ENCODE data around the gene NME5. TPM values are rescaled to one million over a fixed set of nuclear protein-coding genes. Genes with fewer than 3 reads are reported as not detected.

Gene NME5
- total and polyA plus RNA-seq, 7 experiments from 2014 or later, result not detected

DNA sequence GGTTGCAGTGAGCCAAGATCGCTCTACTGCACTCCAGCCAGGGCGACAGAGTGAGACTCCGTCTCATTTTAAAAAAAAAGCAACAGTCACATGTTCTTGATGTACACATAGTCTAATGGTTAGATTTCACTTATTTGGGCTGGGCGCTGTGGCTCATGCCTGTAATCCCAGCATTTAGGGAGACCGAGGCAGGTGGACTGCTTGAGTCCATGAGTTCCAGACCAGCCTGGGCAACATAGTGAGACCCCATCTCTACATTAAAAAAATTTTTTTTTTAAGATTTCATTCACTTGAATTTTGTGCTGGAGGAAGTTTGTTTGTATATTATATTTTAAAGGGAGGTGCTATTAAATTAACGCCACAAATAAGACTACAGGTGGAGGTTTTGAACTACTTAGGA is 33.5 kb downstream of the NME5 start:
- Histone ChIP-seq H3K27ac (ENCODE audit: low read depth, low read length) (no peak overlapping the region), H3K4me1 (ENCODE audit: control insufficient read depth in 2 of 2, insufficient read depth in 2 of 2, low read length in 2 of 2) (no peaks in the 10 kb centered on the region), H3K27me3 (ENCODE audit: control insufficient read depth in 2 of 2, insufficient read depth in 2 of 2, low read length in 2 of 2) (no peaks in the 10 kb centered on the region), H3K36me3 (ENCODE audit: control insufficient read depth in 2 of 3, insufficient read depth in 3 of 3, low read length in 3 of 3) (no peaks in the 10 kb centered on the region), H3K9me3 (ENCODE audit: control insufficient read depth in 2 of 3, low read length in 3 of 3) (no peaks in the 10 kb centered on the region), H3K4me3 (ENCODE audit: low read length) (no peak overlapping the region)
- H3K4me1 Mint-ChIP-seq, result peaks cover 0 to 6% (median 5%) of the 10 kb centered on the region in 7 donors
- H3K4me3 Mint-ChIP-seq, result no peak overlapping the region
- DNase-seq, result no peak
- intact Hi-C loops (cut with micrococcal nuclease), result no loop called here
- peaks cover 0 to 1% (median 0%) of the 10 kb centered on the region in 5 donors for H3K36me3 Mint-ChIP-seq
- no peak overlapping the region for H3K27ac Mint-ChIP-seq
- no peak for ATAC-seq
- no peaks in the 10 kb centered on the region for H3K9me3 Mint-ChIP-seq
- POLR2A ChIA-PET, result no interaction called here
- H3K27me3 Mint-ChIP-seq, result peaks cover 0 to 17% (median 4%) of the 10 kb centered on the region in 5 donors
- CTCF ChIA-PET, result no interaction called here

DNA sequence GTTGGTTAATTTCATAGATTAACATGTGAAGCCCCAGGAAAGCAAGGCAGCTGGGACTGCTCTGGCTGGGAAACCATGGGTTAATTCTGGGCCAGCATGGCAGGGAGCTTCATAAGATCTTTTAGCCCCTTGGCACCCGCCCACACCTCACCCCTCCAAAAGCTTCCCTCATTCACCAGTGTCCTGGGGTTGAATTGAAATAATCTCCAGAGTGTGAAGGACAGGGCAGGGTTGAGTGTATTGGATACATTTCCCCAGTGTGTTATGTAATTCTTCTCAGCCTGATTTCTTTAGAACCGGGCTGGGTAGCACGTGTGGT is 36.0 kb downstream of the NME5 start:
- H3K27ac Mint-ChIP-seq, result no peak overlapping the region
- peaks cover 0 to 8% (median 0%) of the 10 kb centered on the region in 5 donors for H3K36me3 Mint-ChIP-seq
- intact Hi-C loops (cut with micrococcal nuclease), result no loop called here
- Histone ChIP-seq H3K4me1 (ENCODE audit: control insufficient read depth in 2 of 2, insufficient read depth in 2 of 2, low read length in 2 of 2) (no peaks in the 10 kb centered on the region), H3K27me3 (ENCODE audit: control insufficient read depth in 2 of 2, insufficient read depth in 2 of 2, low read length in 2 of 2) (no peaks in the 10 kb centered on the region), H3K4me3 (ENCODE audit: low read length) (no peak overlapping the region), H3K9me3 (ENCODE audit: control insufficient read depth in 2 of 3, low read length in 3 of 3) (no peaks in the 10 kb centered on the region), H3K36me3 (ENCODE audit: control insufficient read depth in 2 of 3, insufficient read depth in 3 of 3, low read length in 3 of 3) (no peaks in the 10 kb centered on the region), H3K27ac (ENCODE audit: low read depth, low read length) (no peak overlapping the region)
- ATAC-seq (no peak), DNase-seq (no peak)
- no peaks in the 10 kb centered on the region for H3K9me3 Mint-ChIP-seq
- H3K27me3 Mint-ChIP-seq, result peaks cover 0 to 10% (median 7%) of the 10 kb centered on the region in 5 donors
- peaks cover 0 to 3% (median 0%) of the 10 kb centered on the region in 7 donors for H3K4me1 Mint-ChIP-seq
- ChIA-PET CTCF (interaction anchor here (0.5 to 1.3 kb wide), 2 partner anchors 22 to 416 kb away, joined by 3 to 6 read pairs; no protein-coding TSS in a partner anchor), POLR2A (no interaction called here)
- H3K4me3 Mint-ChIP-seq, result no peak overlapping the region

DNA sequence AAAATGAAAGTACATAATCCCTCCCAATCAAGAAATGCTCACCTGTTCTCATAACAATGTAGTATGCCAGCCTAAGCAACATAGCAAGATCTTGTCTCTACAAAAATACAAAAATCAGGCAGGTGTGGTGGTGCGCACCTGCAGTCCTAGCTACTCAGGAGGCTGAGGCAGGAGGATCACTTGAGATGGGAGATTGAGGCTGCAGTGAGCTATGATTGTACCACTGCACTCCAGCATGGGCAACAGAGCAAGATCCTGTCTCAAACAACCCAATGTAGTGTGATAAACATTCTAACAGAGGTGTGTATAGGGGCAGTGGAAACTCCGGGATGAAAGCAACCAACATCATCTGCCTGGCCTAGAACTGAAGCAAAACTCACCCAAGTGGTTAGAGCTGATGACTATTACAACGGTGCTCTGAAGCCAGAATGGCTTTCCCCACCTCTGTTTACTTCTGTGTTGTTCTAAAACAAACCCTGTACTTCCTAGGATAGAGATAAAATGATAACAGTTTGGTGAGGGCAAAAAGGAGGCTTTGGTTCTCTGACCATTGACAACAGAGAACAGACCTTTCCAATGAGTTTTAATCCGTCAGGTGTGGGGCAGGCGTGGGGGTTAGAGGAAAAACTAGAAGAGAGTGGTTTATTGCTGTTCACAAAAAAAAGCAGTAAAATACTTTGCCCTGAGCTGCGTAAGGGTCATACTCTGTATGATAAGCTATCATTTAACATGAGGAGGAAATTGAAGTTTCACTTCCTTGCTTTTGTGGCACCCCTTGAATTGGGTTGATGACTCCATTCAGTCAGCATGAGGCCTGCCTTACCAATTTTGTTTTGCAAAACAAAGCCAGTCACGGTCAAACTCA is 36.5 kb downstream of the NME5 start:
- peak overlapping the region in 1 of 9 donors; percentile 27 for H3K27ac Mint-ChIP-seq
- Histone ChIP-seq H3K4me3 (ENCODE audit: low read length) (no peak overlapping the region), H3K4me1 (ENCODE audit: control insufficient read depth in 2 of 2, insufficient read depth in 2 of 2, low read length in 2 of 2) (no peaks in the 10 kb centered on the region), H3K27me3 (ENCODE audit: control insufficient read depth in 2 of 2, insufficient read depth in 2 of 2, low read length in 2 of 2) (no peaks in the 10 kb centered on the region), H3K36me3 (ENCODE audit: control insufficient read depth in 2 of 3, insufficient read depth in 3 of 3, low read length in 3 of 3) (no peaks in the 10 kb centered on the region), H3K27ac (ENCODE audit: low read depth, low read length) (no peak overlapping the region), H3K9me3 (ENCODE audit: control insufficient read depth in 2 of 3, low read length in 3 of 3) (no peaks in the 10 kb centered on the region)
- POLR2A ChIA-PET, result no interaction called here
- peaks cover 0 to 3% (median 0%) of the 10 kb centered on the region in 7 donors for H3K4me1 Mint-ChIP-seq
- CTCF ChIA-PET, result interaction anchor here (1.3 kb wide), 1 partner anchor 21 kb away, joined by 3 read pairs; no protein-coding TSS in a partner anchor
- H3K27me3 Mint-ChIP-seq, result peaks cover 0 to 10% (median 6%) of the 10 kb centered on the region in 5 donors
- intact Hi-C loops (cut with micrococcal nuclease), result no loop called here
- DNase-seq, result no peak
- peak; percentile 44 for ATAC-seq
- H3K9me3 Mint-ChIP-seq, result no peaks in the 10 kb centered on the region
- no peak overlapping the region for H3K4me3 Mint-ChIP-seq
- peaks cover 0 to 8% (median 0%) of the 10 kb centered on the region in 5 donors for H3K36me3 Mint-ChIP-seq

DNA sequence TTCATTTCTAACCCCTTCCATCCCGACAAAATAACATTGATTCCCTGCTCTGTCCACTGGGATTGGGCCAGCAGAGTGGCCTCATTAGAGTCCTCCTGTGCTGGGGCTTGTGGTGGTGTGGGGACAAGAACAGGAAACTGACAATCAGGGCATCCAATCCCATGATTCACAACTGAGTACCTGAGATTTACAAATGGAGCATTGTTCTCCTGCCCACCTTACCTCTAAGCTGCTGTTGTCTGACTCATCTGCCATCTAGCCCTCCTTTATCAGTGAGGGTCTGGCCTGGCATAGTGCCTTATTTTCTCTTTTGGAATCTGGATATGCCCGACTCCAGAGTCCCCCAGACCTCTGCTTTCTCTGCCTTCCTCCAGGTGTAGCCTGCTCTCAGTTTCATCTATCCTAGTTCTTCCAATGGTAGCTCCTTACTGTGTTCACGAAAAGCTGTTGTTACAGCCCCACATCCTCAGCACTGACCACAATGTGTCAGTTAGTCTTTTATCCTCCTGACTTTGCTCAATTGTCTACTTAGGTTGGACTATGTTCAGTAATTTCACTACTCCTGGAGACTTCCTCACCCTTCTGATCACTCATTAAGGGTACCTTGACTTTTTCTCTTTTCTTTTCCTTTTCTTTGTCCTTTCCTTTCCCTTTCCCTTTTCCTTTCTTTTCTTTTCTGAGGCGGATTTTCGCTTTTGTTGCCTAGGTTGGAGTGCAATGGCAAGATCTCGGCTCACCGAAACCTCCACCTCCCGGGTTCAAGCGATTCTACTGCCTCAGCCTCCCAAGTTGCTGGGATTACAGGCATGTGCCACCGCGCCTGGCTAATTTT is 42.0 kb downstream of the NME5 start:
- ATAC-seq, result no peak
- Mint-ChIP-seq H3K9me3 (no peaks in the 10 kb centered on the region), H3K4me3 (peak overlapping the region in 1 of 10 donors; percentile 6), H3K4me1 (peaks cover 19 to 54% (median 49%) of the 10 kb centered on the region in 7 donors), H3K27ac (peak overlapping the region in 5 of 9 donors; percentile 6 to 89 (median 57)), H3K27me3 (peaks cover 0 to 8% (median 2%) of the 10 kb centered on the region in 5 donors), H3K36me3 (peaks cover 0 to 8% (median 0%) of the 10 kb centered on the region in 5 donors)
- Histone ChIP-seq H3K4me1 (ENCODE audit: control insufficient read depth in 2 of 2, insufficient read depth in 2 of 2, low read length in 2 of 2) (peaks cover 0 to 27% of the 10 kb centered on the region in 2 donors), H3K27ac (ENCODE audit: low read depth, low read length) (no peak overlapping the region), H3K9me3 (ENCODE audit: control insufficient read depth in 2 of 3, low read length in 3 of 3) (no peaks in the 10 kb centered on the region), H3K4me3 (ENCODE audit: low read length) (no peak overlapping the region), H3K27me3 (ENCODE audit: control insufficient read depth in 2 of 2, insufficient read depth in 2 of 2, low read length in 2 of 2) (no peaks in the 10 kb centered on the region), H3K36me3 (ENCODE audit: control insufficient read depth in 2 of 3, insufficient read depth in 3 of 3, low read length in 3 of 3) (no peaks in the 10 kb centered on the region)
- intact Hi-C loops (cut with micrococcal nuclease), result no loop called here
- ChIA-PET CTCF (no interaction called here), POLR2A (no interaction called here)
- DNase-seq, result no peak

DNA sequence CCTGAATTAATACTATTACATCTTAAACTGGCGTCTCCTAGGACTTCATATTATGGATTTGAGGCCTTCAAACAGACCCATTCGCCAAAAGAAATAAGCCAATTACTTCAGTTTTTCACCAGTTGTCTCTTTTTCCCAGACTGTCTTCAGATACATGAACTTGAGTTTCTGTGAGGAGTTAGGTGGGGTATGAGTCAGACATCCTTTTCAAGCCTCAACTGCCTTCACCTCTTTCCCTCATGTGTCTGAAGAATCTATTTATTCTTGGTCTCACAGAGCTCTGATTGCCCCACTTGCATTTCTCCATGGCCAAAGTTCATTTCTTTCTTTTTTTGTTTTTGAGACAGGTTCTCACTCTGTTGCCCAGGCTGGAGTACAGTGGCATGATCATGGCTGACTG is 42.9 kb downstream of the NME5 start:
- Mint-ChIP-seq H3K4me3 (peak overlapping the region in 2 of 10 donors; percentile 5 to 30), H3K9me3 (no peaks in the 10 kb centered on the region), H3K4me1 (peaks cover 19 to 62% (median 55%) of the 10 kb centered on the region in 7 donors), H3K36me3 (peaks cover 0 to 8% (median 0%) of the 10 kb centered on the region in 5 donors), H3K27ac (peak overlapping the region in 7 of 9 donors; percentile 15 to 92 (median 38)), H3K27me3 (peaks cover 0 to 8% (median 2%) of the 10 kb centered on the region in 5 donors)
- ChIA-PET POLR2A (no interaction called here), CTCF (no interaction called here)
- Histone ChIP-seq H3K27me3 (ENCODE audit: control insufficient read depth in 2 of 2, insufficient read depth in 2 of 2, low read length in 2 of 2) (no peaks in the 10 kb centered on the region), H3K4me1 (ENCODE audit: control insufficient read depth in 2 of 2, insufficient read depth in 2 of 2, low read length in 2 of 2) (peaks cover 0 to 31% of the 10 kb centered on the region in 2 donors), H3K27ac (ENCODE audit: low read depth, low read length) (no peak overlapping the region), H3K36me3 (ENCODE audit: control insufficient read depth in 2 of 3, insufficient read depth in 3 of 3, low read length in 3 of 3) (no peaks in the 10 kb centered on the region), H3K4me3 (ENCODE audit: low read length) (no peak overlapping the region), H3K9me3 (ENCODE audit: control insufficient read depth in 2 of 3, low read length in 3 of 3) (no peaks in the 10 kb centered on the region)
- intact Hi-C loops (cut with micrococcal nuclease), result no loop called here
- ATAC-seq, result no peak
- DNase-seq, result no peak

- H3K9me3 ChIP-seq (ENCODE audit: control insufficient read depth in 2 of 3, low read length in 3 of 3), result no peaks in the 10 kb centered on the region
- POLR2A ChIA-PET, result interaction anchor here (0.7 kb wide), 1 partner anchor 949 kb away, joined by 6 read pairs; no protein-coding TSS in a partner anchor
- no peaks in the 10 kb centered on the region for H3K36me3 ChIP-seq (ENCODE audit: control insufficient read depth in 2 of 3, insufficient read depth in 3 of 3, low read length in 3 of 3)
- H3K4me1 ChIP-seq (ENCODE audit: control insufficient read depth in 2 of 2, insufficient read depth in 2 of 2, low read length in 2 of 2), result peaks cover 0 to 31% of the 10 kb centered on the region in 2 donors
- no peak overlapping the region for H3K27ac ChIP-seq (ENCODE audit: low read depth, low read length)
- no peaks in the 10 kb centered on the region for H3K27me3 ChIP-seq (ENCODE audit: control insufficient read depth in 2 of 2, insufficient read depth in 2 of 2, low read length in 2 of 2)
- no peak overlapping the region for H3K4me3 ChIP-seq (ENCODE audit: low read length)
- ATAC-seq, result no peak
- DNase-seq, result no peak
- H3K9me3 Mint-ChIP-seq, result no peaks in the 10 kb centered on the region
- peak overlapping the region in 3 of 10 donors; percentile 5 to 35 (median 24) for H3K4me3 Mint-ChIP-seq
- H3K4me1 Mint-ChIP-seq, result peaks cover 21 to 73% (median 62%) of the 10 kb centered on the region in 7 donors
- H3K27me3 Mint-ChIP-seq, result peaks cover 0 to 4% (median 0%) of the 10 kb centered on the region in 5 donors
- intact Hi-C loops (cut with micrococcal nuclease), result no loop called here
- CTCF ChIA-PET, result interaction anchor here (0.5 kb wide), 1 partner anchor 12 kb away, joined by 3 read pairs; no protein-coding TSS in a partner anchor
- H3K36me3 Mint-ChIP-seq, result peaks cover 0 to 8% (median 0%) of the 10 kb centered on the region in 5 donors
- peak overlapping the region in 8 of 9 donors; percentile 9 to 92 (median 90) for H3K27ac Mint-ChIP-seq
Observed at GRCh38 chr5:138095100-138095907, 43.9 kb downstream of the NME5 start.
